ENCODE measurements around the gene PORCN. TPM values are rescaled to one million over a fixed set of nuclear protein-coding genes. Genes with fewer than 3 reads are reported as not detected.
"Not testable (repeated sequence)": the region's sequence is repeated elsewhere in the genome, so short reads cannot be mapped to it uniquely, and the experiment has no call there.

PORCN gene
- total RNA-seq, 1 donor from 2014 or later = 12.9 TPM

DNA sequence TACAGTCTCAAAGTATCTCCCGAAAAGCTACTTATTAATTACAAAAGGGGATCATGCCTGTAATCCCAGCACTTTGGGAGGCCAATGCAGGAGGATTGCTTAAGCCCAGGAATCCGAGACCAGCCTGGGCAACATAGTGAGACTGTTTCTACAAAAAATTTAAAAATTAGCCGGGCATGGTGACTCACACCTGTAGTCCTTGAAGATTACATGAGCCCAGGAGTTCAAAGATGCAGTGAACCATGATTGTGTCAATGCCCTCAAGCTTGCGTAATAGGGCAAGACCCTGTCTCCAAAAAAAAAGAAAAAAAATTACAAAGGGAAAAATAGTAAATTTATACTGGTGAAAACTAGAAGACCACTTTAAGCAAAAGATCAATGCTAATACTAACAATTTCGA lies 3.3 kb upstream of the PORCN start:
- DNase-seq (ENCODE audit: low spot score) = no peak
- intact Hi-C loops (cut with DNase I) = no loop called here

DNA sequence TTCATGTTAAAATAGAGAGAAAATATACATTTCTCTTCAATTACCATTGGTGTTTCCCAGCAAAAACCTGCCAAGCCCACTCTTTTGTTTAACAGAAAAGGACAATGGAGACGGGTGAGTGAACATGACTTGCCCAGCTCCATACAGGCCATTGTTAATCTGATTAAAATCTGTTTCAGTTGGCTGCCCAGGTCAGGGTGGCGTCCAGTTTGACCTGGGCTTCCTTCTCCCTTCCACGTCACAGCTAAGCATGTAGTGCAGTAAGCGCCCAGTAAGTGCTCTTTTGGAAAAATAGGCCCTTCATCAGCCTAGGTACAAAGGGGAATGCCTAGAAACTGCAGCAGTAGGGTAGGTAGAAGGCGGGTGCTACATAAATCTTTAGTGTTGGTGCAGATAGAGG lies 1.5 kb upstream of the PORCN start:
- intact Hi-C loops (cut with DNase I) = no loop called here
- no peak for DNase-seq (ENCODE audit: low spot score)

DNA sequence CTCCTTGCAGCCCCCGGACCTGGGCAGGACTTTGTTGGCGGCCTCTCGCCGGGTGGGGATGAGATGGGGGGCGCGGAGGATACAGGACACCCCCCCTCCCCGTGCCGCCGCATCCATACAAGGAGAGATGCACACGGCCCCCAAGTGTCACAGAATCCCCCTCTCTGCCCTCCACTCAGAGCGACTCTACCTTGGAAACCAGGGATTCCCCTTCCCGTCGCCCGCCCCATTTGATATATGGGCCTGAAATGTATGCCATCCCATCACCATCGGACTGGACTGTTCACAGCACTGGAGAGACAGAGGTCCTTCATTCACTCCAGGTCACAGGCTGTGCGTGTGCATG lies 426 bp downstream of the PORCN start:
- DNase-seq (ENCODE audit: low spot score) = peak; percentile 59
- intact Hi-C loops (cut with DNase I) = no loop called here

DNA sequence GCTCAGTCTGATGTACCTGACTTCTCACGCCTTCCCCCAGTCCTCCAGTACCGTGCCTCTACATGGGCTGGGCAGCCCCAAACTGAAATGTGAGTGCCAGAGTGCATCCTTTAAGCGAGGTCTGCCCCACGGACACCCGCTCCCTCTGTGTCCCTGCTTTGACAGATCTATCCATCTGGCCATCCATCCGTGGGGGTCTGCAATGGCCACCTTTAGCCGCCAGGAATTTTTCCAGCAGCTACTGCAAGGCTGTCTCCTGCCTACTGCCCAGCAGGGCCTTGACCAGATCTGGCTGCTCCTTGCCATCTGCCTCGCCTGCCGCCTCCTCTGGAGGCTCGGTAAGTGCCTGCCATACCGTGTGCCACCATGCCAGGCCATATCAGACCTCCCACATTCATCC lies 827 bp downstream of the PORCN start:
- DNase-seq (ENCODE audit: low spot score) = no peak
- intact Hi-C loops (cut with DNase I) = no loop called here

DNA sequence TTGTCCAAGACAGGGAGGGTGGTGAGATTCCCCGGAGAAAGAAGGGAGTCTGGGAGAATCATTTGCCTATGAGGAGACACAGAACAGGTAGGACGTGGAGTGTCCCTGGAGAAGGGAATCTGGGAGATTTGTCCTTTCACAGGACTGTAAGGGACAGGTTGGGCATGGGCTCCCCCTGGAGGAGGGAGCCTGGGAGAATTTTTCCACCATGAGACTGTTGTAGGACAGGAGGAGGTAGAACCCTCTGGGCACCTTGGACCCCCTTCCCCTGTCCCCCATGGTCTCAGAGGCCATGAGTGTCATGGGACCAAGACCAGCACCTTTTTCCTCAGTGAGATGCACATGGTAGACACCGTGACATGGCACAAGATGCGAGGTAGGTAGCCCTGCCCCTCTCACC lies 2.8 kb downstream of the PORCN start:
- intact Hi-C loops (cut with DNase I) = no loop called here
- no peak for DNase-seq (ENCODE audit: low spot score)

DNA sequence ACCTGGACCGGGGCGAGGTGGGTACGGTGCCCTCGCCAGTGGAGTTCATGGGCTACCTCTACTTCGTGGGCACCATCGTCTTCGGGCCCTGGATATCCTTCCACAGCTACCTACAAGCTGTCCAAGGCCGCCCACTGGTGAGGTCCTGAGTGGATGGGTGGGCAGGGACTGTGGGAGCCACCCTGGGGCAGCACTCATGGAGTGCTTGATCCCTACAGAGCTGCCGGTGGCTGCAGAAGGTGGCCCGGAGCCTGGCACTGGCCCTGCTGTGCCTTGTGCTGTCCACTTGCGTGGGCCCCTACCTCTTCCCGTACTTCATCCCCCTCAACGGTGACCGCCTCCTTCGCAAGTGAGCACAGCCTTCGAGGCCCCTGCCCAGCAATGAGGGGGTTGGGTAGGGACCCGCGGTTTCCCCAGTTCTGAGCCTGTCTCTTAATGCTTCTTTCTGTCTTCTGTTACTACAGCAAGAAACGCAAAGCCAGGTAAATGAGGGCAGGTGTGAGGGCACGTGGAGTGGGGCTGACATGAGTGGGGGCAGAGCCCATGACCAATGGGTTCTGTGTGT lies 3.7 kb downstream of the PORCN start:
- intact Hi-C loops (cut with DNase I) = no loop called here
- no peak for DNase-seq (ENCODE audit: low spot score)

DNA sequence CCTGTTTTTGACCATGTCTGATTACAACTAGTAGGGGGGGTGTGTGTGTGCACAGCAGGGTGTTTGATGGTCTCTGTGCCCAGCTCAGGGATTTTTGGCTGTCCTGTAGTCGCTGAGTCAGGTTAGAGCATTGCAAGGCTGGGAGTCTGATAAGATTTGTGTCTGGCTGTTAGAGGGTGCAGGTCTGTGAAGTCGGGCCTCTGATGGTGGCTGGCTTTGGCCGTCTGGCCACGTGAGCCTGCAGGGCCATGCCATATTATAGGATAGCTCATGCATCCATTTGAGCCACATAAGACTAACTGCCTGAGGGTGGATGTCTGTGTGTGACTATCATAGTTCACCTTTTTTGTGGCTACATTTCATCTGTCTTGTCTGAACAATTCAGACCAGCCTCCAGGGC lies 4.9 kb downstream of the PORCN start:
- DNase-seq (ENCODE audit: low spot score) = no peak
- intact Hi-C loops (cut with DNase I) = no loop called here

DNA sequence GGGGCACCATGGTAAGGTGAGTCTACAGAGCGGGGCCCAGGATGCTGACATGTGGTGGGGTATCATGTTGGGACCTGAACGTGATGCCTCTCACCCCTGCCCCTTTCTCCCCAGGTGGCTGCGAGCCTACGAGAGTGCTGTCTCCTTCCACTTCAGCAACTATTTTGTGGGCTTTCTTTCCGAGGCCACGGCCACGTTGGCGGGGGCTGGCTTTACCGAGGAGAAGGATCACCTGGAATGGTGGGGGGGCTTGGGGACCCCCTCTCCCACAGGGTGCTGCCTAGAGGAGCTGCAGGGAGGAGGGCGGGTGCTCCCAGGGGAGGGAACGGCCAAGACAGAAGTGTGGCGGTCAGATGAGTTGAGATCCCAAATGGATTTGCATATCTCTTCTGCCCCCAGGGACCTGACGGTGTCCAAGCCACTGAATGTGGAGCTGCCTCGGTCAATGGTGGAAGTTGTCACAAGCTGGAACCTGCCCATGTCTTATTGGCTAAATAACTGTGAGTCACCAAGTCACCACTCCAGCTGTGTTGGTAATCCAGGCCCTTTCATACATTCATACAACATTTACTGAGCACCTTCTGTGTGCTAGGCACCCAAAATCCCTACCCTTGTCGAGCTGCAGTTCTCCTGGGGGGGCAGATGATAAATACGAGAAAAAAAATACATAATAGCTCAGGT lies 5.5 kb downstream of the PORCN start:
- no peak for DNase-seq (ENCODE audit: low spot score)
- intact Hi-C loops (cut with DNase I) = no loop called here

DNA sequence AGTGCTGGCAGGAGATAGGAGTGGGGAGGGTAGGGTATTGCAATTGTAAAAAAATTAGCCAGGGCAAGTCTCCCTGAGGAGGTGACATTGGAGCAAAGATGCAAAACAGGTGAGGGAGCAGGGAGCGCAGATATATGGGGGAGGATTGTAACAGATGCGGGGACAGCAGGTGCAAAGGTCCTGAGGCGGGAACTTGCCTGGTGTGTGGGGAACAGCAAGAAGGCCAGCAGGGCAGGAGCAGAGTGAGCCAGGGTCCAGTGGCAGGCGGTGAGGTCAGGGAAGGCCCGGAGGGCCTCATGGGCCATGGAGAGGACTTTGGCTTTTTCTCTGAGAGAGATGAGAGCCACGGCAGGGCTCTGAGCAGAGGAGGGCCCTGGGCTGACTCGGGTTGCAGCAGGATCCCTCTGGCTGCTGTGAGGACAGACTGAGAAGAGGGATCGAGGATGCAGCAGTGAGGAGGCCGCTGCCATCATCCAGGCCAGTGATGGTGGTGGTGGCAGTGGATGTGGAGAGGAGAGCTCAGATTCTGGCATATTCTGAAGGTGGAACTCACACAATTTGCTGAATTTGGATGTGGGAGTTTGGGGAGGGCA lies 6.2 kb downstream of the PORCN start:
- DNase-seq (ENCODE audit: low spot score) = no peak
- intact Hi-C loops (cut with DNase I) = no loop called here

DNA sequence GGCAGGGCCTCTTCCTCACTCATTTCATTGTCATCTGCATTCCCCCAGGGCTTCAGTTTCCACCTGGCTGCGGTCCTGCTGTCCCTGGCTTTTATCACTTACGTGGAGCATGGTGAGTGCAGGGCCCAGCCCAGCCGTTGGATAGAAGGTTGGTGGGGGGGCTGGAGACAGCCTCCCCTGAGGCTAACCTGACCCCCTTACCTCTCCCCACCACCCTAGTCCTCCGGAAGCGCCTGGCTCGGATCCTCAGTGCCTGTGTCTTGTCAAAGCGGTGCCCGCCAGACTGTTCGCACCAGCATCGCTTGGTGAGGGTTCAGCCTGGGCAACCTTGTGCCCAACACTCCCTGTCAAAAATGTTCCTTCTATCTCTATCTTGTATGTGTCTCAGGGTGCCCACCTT lies 7.0 kb downstream of the PORCN start:
- DNase-seq (ENCODE audit: low spot score) = no peak
- intact Hi-C loops (cut with DNase I) = no loop called here

DNA sequence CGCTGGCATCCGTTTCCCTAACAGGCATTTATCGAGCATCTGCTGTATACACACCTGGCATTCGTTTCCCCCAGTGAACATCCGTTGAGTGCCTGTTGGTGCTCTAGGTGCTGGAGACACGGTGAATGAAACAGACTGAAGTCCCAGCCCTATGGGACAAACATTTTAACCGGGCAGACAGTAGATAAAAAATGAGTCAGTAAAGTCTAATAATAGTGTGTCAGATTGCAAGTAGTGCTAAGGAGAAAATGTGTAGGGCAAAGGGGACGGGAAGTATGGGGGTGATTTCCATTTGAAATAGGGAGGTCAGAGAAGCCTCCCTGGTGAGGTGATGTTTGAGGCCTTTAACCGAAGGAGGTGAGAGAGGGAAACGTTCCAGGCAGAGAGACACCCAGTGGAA lies 7.5 kb downstream of the PORCN start:
- intact Hi-C loops (cut with DNase I) = no loop called here
- DNase-seq (ENCODE audit: low spot score) = no peak

DNA sequence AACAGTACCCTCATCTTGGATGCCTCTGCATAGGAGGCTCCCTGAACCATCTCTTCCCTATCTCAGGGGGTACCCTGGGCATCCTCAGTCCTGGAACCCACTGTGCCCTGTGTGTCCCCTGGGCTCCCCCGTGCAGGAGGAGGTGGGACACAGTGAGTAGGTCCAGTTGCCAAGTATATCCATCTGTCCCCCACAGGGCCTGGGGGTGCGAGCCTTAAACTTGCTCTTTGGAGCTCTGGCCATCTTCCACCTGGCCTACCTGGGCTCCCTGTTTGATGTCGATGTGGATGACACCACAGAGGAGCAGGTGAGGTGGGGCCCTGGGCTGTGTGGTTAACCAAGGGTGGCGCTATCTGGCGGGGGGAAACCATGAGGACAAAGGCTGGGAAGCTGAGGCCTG lies 8.2 kb downstream of the PORCN start:
- intact Hi-C loops (cut with DNase I) = no loop called here

DNA sequence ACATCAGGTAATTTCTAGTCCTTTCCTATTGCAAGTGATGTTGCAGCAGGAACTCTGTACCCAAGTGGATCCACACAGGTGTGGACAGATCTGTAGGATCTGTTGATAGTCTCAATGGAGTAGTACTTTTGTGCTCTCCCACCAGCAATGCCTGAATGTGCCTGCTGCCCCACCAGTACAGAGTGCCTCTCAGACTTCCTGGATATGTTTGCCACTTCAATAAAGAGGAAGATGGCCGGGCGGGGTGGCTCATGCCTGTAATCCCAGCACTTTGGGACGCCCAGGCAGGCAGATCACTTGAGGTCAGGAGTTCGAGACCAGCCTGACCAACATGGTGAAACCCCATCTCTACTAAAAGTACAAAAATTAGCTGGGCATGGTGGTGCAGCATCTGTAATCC lies 10.7 kb downstream of the PORCN start:
- intact Hi-C loops (cut with DNase I); DNase-seq (ENCODE audit: low spot score): not testable (repeated sequence)

More for the DNA sequence above, 8.2 kb downstream of the PORCN start:
- DNase-seq (ENCODE audit: low spot score) = no peak

DNA sequence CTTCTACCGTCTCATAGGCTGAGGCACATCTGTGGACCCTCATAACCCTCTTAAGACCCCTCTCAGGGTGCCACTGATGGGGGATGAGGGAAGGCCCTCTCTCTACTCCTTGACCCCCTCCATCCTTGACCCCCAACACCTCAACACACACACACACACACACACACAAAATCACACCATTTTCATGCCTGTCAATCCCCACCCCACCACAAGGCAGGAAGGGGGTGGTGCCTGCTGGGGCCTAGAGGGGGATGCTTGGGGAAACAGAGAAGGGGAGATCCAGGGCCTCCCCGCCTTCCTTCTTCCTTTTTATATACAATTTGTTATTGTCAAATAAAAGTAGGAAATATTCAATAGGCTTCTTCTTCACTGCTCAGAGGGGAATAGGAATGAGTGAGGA lies 11.7 kb downstream of the PORCN start:
- intact Hi-C loops (cut with DNase I) = no loop called here
- DNase-seq (ENCODE audit: low spot score) = no peak

DNA sequence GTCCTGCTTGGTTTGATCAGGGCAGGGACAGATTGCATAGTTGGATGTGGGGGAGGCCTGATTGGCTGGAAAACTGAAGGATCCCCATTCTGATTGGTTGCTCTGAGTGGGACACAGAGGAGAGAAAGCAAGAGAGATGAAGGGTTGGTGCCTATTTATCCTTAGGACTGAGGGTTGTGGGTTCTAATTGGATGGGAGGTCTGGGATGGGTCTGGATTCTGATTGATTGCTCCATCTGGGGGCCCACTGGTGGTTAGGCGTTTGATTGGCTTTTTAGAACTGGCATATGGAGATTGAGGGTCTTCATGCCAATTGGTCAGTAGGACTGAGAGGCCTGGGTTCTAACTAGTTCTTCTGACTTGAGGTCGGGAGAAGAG lies 12.2 kb downstream of the PORCN start:
- intact Hi-C loops (cut with DNase I) = no loop called here
- DNase-seq (ENCODE audit: low spot score) = no peak

DNA sequence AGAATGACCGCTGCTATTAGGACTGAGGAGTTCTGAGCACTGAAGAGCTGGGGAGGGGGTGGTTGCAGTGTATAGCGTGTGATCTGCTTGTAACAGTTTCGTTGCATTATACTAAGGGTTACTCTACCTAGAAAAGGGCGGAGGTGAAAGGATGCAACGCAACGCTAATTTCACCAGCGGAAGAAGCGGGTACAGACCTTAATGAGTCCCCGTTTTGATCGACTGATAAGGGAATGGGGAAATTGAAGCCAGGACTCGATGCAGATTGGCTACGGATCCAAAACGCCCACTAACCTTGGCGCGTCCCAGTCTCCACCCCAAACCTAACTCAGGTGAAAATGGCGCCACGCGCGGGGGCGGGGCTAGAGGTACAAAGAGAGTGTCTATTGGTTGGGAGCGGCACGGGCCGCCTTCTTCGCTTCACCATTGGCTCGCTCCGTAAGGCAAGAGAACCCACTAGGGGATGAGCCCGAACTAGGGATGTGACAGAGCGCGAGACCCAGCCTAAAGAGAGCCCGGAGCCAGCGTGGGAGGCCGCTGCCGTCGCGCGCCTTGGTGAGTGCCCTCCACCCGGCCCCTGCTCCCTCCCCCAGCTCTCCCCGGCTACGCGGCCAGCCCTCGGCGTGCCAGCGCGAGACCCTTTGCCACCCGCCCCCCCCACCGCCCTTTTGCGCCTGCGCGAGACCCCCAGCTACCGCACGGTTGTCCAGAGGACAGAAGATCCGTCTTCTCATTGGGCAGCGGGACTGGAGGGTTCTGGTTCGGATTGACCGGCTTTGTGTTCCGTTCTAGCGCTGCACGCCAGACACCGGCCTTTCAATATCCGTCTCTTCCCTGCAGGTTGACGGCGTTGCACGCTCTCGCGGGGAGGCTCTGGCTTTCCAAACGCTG lies 12.8 kb downstream of the PORCN start, which contains the start of gene EBP:
TSS of gene EBP (plus strand) at position 456 of the 891 bp plus-strand sequence. CDS start 1,964 bp downstream, outside the sequence.
- intact Hi-C loops (cut with DNase I) = no loop called here
- DNase-seq (ENCODE audit: low spot score) = peak; percentile 93

DNA sequence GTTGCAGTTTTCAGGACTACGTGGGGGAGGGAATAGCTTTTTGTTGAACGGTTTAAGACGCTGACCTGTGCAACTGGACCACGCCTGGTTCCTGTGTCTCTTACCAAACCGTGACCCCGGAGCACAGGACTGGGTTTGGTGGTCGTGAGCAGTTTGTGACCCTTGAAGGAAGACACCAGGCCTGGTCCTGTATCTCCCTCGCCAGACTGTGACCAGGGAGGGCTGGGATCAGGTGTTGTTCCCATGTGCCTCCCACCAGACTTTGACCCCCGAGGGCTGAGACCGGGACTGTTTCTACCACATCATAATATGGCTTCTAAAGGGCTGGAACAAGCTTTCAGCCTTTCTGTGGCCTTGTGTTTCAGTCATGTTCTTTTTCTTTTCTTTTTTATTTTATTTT lies 13.5 kb downstream of the PORCN start:
- intact Hi-C loops (cut with DNase I) = no loop called here
- no peak for DNase-seq (ENCODE audit: low spot score)

DNA sequence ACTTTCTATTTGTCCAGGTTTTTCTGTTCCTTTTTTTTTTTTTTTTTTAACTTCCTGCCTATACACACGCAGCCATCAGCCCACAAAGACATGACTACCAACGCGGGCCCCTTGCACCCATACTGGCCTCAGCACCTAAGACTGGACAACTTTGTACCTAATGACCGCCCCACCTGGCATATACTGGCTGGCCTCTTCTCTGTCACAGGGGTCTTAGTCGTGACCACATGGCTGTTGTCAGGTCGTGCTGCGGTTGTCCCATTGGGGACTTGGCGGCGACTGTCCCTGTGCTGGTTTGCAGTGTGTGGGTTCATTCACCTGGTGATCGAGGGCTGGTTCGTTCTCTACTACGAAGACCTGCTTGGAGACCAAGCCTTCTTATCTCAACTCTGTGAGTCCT lies 14.9 kb downstream of the PORCN start:
- DNase-seq (ENCODE audit: low spot score) = no peak
- intact Hi-C loops (cut with DNase I) = no loop called here

DNA sequence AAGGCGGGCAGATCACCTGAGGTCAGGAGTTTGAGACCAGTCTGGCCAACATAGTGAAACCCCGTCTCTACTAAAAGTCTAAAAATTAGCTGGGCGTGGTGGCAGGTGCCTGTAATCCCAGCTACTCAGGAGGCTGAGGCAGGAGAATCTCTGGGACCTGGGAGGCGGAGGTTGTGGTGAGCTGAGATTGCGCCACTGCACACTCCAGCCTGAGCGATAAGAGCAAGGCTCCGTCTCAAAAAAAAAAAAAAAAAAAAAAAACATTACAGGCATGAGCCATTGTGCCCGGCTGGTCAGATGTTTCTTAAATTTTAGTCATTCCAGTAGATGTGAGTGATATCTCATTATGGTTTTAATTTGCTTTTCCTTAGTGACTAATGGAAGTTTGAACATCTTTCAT lies 17.1 kb downstream of the PORCN start:
- intact Hi-C loops (cut with DNase I); DNase-seq (ENCODE audit: low spot score): not testable (repeated sequence)

DNA sequence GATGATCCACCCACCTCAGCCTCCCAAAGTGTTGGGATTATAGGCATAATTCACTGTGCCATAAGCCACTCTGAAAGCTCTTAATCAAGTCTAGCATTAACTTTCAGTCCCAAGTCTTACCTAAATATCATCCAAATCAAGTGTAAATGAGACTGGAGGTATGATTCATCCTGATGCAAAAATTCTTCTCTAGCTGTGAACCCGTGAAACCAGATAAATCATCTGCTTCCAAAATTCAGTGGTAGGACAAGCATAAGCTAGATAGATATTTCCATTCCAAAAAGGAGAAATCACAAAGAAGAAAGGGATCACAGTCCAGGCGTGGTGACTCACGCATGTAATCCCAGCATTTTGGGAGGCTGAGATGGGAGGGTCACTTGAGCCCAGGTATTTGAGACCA lies 21.9 kb downstream of the PORCN start:
- intact Hi-C loops (cut with DNase I) = no loop called here
- no peak for DNase-seq (ENCODE audit: low spot score)

All from cardiac septum (tissue), 1 donor.